Duodenal mucosa (tissue), 2 donors: ENCODE data around the gene NLRP8.

ENCODE experiments used
- H3K27ac ChIP-seq: one replicate; pipeline ENCODE4 v1.7.0; 2013; ENCODE audit warnings: low read depth, low read length
- H3K27me3 ChIP-seq, 2 donors: one replicate each; pipeline ENCODE4 v1.7.0; 2013; ENCODE audit warnings: low read length in 2 of 2, control low read depth in 1 of 2; ENCODE audit not compliant: insufficient read depth in 2 of 2, control insufficient read depth in 1 of 2
- H3K36me3 ChIP-seq, 2 donors: one replicate each; pipeline ENCODE4 v1.7.0; 2013; ENCODE audit warnings: low read length in 2 of 2, control low read depth in 1 of 2; ENCODE audit not compliant: insufficient read depth in 2 of 2, control insufficient read depth in 1 of 2
- H3K4me1 ChIP-seq, 2 donors: one replicate each; pipeline ENCODE4 v1.7.0; 2013; ENCODE audit warnings: low read length in 2 of 2, control low read depth in 1 of 2; ENCODE audit not compliant: insufficient read depth in 2 of 2, control insufficient read depth in 1 of 2
- H3K4me3 ChIP-seq, 2 donors: one replicate each; pipeline ENCODE4 v1.7.0; 2013; ENCODE audit warnings: low read length in 2 of 2, low read depth in 1 of 2
- H3K9ac ChIP-seq, 2 donors: one replicate each; pipeline ENCODE4 v1.7.0; 2013; ENCODE audit warnings: low read length in 2 of 2, low read depth in 1 of 2
- H3K9me3 ChIP-seq, 2 donors: one replicate each; pipeline ENCODE4 v1.7.0; 2013; ENCODE audit warnings: low read length in 2 of 2, control low read depth in 1 of 2; ENCODE audit not compliant: control insufficient read depth in 1 of 2

NLRP8 gene

GRCh38 chr19:55947532-55947931 lies at the start of gene NLRP8:
Gene NLRP8 (plus strand): TSS chr19:55947832.
- Histone ChIP-seq H3K4me1 (no peaks in the 10 kb centered on the region), H3K9ac (no peak within 1 kb of the TSS), H3K9me3 (peaks cover 0 to 12% of the 10 kb centered on the region in 2 donors), H3K36me3 (no peaks in the 10 kb centered on the region), H3K27me3 (no peaks in the 10 kb centered on the region), H3K4me3 (no peak within 1 kb of the TSS), H3K27ac (no peak within 1 kb of the TSS)

GRCh38 chr19:55898911-55899310 lies 48.7 kb upstream of the NLRP8 start:
- Histone ChIP-seq H3K27me3 (no peaks in the 10 kb centered on the region), H3K36me3 (no peaks in the 10 kb centered on the region), H3K9me3 (peaks cover 0 to 3% of the 10 kb centered on the region in 2 donors), H3K4me3 (no peak overlapping the region), H3K9ac (no peak overlapping the region), H3K4me1 (no peaks in the 10 kb centered on the region), H3K27ac (no peak overlapping the region)

GRCh38 chr19:55901369-55902079 lies 46.1 kb upstream of the NLRP8 start:
- Histone ChIP-seq H3K4me1 (no peaks in the 10 kb centered on the region), H3K9ac (no peak overlapping the region)

DNA sequence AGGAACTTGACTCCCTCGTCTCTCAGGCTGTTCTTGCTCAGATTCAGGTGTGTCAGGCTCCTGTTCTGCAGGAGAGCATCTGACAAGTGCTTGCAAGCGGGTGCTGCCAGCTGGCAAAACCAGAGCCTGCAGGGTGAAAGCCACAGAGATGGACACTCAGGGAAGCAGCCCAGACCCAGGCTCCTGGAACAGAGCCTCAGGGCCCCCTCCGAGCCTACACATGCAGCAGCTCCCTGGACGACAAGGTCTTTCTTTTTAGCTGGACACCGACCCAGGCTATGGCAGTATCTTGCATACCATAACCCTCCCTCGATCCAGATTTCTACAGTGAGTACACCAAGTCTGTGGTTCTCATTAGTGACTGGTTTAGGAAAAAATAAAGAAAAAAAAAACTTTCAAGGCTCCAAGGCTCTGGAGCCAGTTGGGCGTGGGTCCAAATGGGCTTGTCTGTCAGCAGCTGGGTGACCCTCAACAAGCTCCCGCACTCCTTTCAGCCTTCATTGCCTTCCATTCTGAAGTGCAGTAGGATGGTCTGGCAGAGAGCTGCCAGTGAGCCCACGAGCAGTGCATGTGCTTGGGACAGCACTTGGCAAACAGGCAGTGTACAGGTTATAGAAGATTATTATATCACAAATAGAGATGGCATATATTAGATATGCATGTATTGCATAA lies 45.4 kb upstream of the NLRP8 start:
- H3K27me3 ChIP-seq, result no peaks in the 10 kb centered on the region
- H3K4me1 ChIP-seq, result no peaks in the 10 kb centered on the region
- no peaks in the 10 kb centered on the region for H3K9me3 ChIP-seq
- H3K27ac ChIP-seq, result no peak overlapping the region
- no peak overlapping the region for H3K9ac ChIP-seq
- no peak overlapping the region for H3K4me3 ChIP-seq
- no peaks in the 10 kb centered on the region for H3K36me3 ChIP-seq

More at GRCh38 chr19:55901369-55902079, 46.1 kb upstream of the NLRP8 start:
- Histone ChIP-seq H3K4me3 (no peak overlapping the region), H3K36me3 (no peaks in the 10 kb centered on the region), H3K27ac (no peak overlapping the region), H3K9me3 (no peaks in the 10 kb centered on the region), H3K27me3 (no peaks in the 10 kb centered on the region)

- no peak overlapping the region for H3K27ac ChIP-seq
- no peaks in the 10 kb centered on the region for H3K36me3 ChIP-seq
- no peaks in the 10 kb centered on the region for H3K4me1 ChIP-seq
- no peaks in the 10 kb centered on the region for H3K9me3 ChIP-seq
- H3K4me3 ChIP-seq, result no peak overlapping the region
- H3K9ac ChIP-seq, result no peak overlapping the region
- no peaks in the 10 kb centered on the region for H3K27me3 ChIP-seq
These were observed 40.3 kb upstream of the NLRP8 start for GRCh38 chr19:55907286-55907685.

DNA sequence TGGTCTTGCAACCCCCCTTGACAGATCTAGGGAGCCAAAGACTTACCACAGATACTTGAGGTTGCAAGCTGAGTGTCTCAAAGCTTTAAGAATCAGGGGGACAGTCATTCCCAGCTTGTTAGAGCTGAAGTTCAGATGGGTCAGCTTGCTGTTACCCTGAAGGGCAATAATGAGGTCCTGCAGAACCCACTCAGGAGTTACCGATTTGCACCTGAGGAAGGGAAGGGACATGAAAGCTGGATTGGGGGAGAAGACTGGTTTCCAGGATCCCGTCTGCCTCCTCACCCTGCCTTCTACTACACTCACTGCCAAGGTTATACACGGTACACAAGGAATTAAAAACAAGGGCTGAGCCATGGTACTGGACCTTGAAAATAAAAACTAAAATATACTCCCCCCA lies 39.9 kb upstream of the NLRP8 start:
- H3K36me3 ChIP-seq, result no peaks in the 10 kb centered on the region
- no peak overlapping the region for H3K9ac ChIP-seq
- H3K4me1 ChIP-seq, result no peaks in the 10 kb centered on the region
- H3K4me3 ChIP-seq, result no peak overlapping the region
- H3K9me3 ChIP-seq, result no peaks in the 10 kb centered on the region
- no peak overlapping the region for H3K27ac ChIP-seq
- no peaks in the 10 kb centered on the region for H3K27me3 ChIP-seq

DNA sequence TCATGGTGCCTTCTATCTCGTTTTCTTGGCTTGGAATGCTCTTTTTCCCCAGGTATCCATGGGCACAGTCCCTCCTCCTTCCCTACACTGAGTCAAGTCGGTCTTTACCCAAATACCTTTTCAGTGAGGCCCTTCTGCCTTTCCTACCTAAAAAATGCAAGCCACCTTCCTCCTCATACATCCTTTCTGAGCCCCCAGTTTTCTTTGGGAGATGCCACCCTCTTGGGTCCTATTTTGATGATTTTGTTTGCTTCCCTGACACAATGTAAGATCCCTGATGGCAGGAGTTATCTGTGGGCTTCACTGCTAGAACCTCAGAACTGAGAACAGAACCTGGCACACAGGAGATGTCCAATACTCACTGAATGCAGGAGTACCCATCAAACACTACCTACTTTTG lies 37.8 kb upstream of the NLRP8 start:
- H3K4me1 ChIP-seq, result no peaks in the 10 kb centered on the region
- H3K27ac ChIP-seq, result no peak overlapping the region
- H3K4me3 ChIP-seq, result no peak overlapping the region
- H3K9ac ChIP-seq, result no peak overlapping the region
- no peaks in the 10 kb centered on the region for H3K36me3 ChIP-seq
- no peaks in the 10 kb centered on the region for H3K27me3 ChIP-seq
- H3K9me3 ChIP-seq, result no peaks in the 10 kb centered on the region

DNA sequence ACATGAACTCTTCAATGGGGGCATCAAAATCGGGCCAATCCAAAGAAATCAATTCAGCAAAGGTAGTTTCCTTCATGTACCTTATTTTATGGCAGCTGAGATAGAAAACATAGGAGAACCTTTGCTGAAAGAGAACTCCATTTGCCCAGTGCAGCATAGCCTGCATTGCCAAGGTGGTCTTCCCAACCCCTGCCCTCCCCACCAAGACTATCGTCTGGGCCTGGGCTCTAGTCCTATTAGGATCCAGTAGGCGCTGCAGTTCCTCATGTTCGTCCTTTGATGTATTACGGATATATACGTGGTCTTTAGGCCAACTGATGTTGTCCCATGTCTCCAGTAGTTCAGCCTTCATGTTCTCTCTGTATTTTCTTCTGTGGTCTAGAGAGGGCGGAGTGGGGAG lies 34.7 kb upstream of the NLRP8 start:
- Histone ChIP-seq H3K9me3 (no peaks in the 10 kb centered on the region), H3K4me1 (no peaks in the 10 kb centered on the region), H3K27me3 (no peaks in the 10 kb centered on the region), H3K9ac (no peak overlapping the region), H3K27ac (no peak overlapping the region), H3K4me3 (no peak overlapping the region), H3K36me3 (no peaks in the 10 kb centered on the region)

GRCh38 chr19:55913643-55914268 lies 33.9 kb upstream of the NLRP8 start:
- H3K9ac ChIP-seq, result no peak overlapping the region
- H3K27me3 ChIP-seq, result no peaks in the 10 kb centered on the region
- H3K4me3 ChIP-seq, result no peak overlapping the region
- no peak overlapping the region for H3K27ac ChIP-seq
- no peaks in the 10 kb centered on the region for H3K4me1 ChIP-seq
- no peaks in the 10 kb centered on the region for H3K36me3 ChIP-seq
- H3K9me3 ChIP-seq, result no peaks in the 10 kb centered on the region

- Histone ChIP-seq H3K4me3 (no peak overlapping the region), H3K9ac (no peak overlapping the region), H3K36me3 (no peaks in the 10 kb centered on the region), H3K9me3 (peaks cover 10 to 12% of the 10 kb centered on the region in 2 donors), H3K27me3 (no peaks in the 10 kb centered on the region), H3K27ac (no peak overlapping the region), H3K4me1 (no peaks in the 10 kb centered on the region)
These were observed 24.1 kb upstream of the NLRP8 start for GRCh38 chr19:55923556-55923955.
